OCI-LY3 (cell line): ENCODE results near the gene STK17B.

Experiments
- CTCF ChIP-seq: fragments of 200-600, 300-600 bp; sonication (generic); IDR thresholded peaks from 2 replicates; pipeline ENCODE4 v1.5.1; 2014; ENCODE audit warnings: antibody characterized with exemption, low read length, low read depth
- EZH2phosphoT487 ChIP-seq: fragments of 200-600 bp; shearing (Covaris generic); IDR thresholded peaks from 2 replicates; pipeline ENCODE4 v1.6.1; 2018; ENCODE audit warnings: antibody characterized with exemption, mixed run types, low read depth

DNA sequence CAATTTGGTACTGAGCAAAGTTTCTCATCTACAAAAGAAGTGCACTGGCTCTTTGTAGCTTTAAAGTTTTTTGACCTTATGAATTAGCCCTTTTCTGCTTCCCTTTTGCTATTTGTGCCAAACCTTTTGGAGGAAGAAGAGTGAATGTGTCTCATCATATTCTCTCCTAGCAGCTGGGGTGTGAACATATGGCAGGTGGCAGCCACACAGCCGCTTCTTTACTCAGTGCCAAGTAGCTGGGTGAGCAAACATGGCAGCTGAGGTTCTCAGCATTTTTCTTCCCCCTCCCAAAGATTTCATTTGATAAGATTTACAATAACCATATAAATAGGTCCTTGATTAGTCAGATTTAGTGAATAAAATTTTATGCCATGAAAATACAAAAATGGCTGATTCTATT is 46.7 kb upstream of the STK17B start:
- TF ChIP-seq CTCF (no peak), EZH2phosphoT487 (no peak)
